IPS-18c (cell line): ENCODE results near the gene OAS2.

Source experiments
- H3K4me3 ChIP-seq: 2 replicates; pipeline ENCODE4 v1.7.0; 2013; ENCODE audit warnings: low read depth, mild to moderate bottlenecking, low read length, moderate library complexity; ENCODE audit not compliant: insufficient read depth
- H3K9me3 ChIP-seq: one replicate; pipeline ENCODE4 v1.6.1; 2013; ENCODE audit warnings: mild to moderate bottlenecking, low read length, moderate library complexity; ENCODE audit not compliant: control insufficient read depth, insufficient read depth

The OAS2 gene

DNA sequence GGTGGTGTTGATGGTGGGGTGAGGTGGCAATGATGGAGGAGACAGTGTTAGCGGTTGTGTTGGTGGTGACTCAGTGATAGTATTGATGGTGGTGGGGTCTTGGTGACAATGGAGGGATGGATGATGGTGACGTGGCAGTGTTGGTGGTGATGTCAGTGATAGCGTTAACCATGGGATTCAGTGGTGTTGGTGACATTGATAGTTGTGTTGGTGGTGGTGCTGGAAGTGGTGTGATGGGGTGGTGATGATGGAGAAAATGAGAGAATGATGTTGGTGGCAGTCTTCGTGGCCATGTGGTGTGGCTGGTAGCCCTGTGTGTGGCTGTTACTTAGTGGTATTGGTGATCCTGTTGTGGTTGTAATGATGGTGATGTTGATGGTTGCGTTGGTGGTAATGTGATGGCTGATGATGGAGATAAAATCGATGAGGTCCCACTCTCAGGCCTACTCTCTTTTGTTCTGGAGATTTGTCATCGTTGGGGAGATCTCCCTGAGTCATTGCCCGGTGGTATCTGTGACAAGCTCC, 80.8 kb downstream of the OAS2 start:
- Histone ChIP-seq H3K4me3 (no peak overlapping the region), H3K9me3 (no peaks in the 10 kb centered on the region)

DNA sequence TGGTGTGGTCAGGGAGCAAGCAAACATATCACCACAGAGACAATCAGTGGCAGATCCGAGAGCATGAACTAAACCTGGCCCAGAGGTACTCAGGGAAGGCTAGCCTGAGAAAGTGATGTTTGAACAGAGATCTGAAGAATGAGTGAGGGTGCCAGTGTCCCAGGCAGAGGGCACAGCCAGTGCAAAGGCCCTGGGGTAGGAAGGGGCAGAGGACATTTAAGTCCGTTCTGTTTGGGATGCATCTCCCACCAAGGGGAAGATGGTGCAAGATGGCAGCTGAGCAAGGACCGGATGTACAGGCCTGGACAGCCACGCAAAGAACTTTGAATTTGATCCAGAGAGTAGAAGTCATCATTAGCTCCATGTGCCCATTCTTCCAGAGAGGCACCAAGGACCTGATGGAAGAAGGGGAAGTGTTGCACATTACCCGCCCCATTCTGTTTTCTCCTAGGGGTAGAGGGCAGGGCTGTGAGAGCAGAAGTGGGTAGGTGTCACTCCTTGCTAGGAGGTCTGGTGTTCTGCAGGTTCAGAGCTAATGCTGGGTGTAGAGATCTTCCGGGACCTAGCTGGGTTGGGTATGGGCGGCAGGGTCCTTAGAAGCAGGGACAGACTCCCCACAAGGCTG, 82.1 kb downstream of the OAS2 start:
- no peak overlapping the region for H3K4me3 ChIP-seq

DNA sequence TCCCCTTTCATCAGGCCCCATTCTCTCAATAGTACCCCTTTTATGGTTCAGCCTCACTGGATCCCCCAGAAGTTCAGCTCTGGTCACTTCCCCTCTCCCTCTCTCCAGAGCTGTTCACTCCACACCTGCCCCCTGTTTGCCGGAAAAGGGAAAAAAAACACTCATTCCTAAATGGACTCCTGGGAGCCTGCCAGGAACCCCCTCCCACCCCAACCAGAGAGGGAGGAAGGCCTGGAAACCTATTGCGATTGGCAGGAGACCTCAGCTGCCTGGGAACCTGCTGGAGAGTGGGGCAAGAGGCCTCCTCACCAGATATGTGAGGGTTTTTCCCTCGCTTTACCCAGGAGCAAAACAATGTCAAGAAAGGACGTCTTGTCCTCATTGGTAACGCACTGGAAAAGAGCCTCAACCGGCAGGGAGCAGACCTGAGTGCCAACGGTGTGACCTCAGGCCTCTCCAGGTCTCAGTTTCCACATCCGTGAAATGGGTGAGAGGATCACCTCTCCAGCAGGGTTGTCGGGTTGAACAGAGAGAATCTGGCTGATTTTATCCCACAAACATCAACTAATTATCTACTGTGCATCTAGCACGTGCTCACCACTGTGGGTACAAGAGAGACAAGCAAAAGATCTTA, 82.9 kb downstream of the OAS2 start:
- Histone ChIP-seq H3K9me3 (no peaks in the 10 kb centered on the region), H3K4me3 (no peak overlapping the region)

More for the DNA sequence above, 82.1 kb downstream of the OAS2 start:
- no peaks in the 10 kb centered on the region for H3K9me3 ChIP-seq
